Measurements from ENCODE around the gene STARD9. TPM values are rescaled to one million over a fixed set of nuclear protein-coding genes. Genes with fewer than 3 reads are reported as not detected.
"Not testable (repeated sequence)": the region's sequence is repeated elsewhere in the genome, so short reads cannot be mapped to it uniquely, and the experiment has no call there.

STARD9 gene
- total RNA-seq, 1 experiment from 2014 or later: 0.41 TPM

DNA sequence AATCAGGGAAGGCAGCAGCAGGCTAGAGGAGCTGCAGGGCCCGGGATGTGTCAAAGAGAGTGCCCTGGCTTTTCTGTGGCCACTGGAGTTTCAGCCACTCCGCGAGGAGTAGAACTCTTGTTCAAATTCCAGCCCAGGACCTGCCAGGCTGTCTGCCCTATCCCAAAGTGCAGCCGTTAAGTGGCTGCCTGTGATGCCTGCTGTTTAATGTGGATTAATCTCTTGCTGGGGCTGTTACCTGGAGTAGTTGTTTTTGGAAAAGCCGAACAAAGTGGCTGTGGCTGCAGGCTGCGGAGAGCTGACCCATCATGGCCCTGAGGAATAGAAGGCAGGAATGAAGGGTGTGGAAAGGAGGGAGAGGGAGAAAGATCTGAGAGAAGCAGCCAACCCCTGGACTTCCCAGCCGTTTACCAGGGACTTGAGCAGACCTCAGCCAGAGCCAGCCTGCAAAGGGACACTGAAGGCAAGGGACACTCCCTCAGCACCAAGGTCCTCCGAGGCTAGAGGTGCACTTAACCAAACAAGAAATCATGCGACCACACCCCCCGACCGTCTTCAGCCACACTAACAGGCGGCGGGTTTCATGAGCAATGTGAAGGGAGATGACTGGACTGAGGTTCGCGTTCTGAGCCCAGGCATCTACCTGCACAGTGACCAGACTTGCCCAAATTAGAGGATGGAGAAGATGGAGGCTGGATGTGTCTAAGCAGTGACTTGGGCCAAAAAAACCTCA, 156.9 kb downstream of the STARD9 start:
- DNase-seq (ENCODE audit: low read depth): no peak
- in situ Hi-C loops (cut with HindIII; ENCODE audit: low pct_unique_long_range_greater_than_20kb, low sequenced_read_pairs): no loop called here

DNA sequence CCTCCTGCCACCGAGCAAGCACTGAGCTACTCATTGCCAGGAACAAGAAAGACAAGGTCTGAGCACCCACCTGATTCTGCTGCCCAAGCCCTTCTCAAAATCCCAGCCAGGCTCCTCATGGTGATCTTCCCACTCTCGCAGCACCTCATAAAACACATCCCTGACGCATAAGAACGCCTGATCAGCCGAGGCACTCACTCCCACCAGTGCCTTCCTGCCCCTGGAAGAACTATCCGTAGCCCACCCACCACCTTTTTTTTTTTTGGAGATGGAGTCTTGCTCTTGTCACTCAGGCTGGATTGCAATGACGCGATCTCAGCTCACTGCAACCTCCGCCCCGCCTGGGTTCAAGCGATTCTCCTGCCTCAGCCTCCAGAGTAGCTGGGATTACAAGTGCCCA, 157.6 kb downstream of the STARD9 start:
- no peak for DNase-seq (ENCODE audit: low read depth)
- in situ Hi-C loops (cut with HindIII; ENCODE audit: low pct_unique_long_range_greater_than_20kb, low sequenced_read_pairs): no loop called here

DNA sequence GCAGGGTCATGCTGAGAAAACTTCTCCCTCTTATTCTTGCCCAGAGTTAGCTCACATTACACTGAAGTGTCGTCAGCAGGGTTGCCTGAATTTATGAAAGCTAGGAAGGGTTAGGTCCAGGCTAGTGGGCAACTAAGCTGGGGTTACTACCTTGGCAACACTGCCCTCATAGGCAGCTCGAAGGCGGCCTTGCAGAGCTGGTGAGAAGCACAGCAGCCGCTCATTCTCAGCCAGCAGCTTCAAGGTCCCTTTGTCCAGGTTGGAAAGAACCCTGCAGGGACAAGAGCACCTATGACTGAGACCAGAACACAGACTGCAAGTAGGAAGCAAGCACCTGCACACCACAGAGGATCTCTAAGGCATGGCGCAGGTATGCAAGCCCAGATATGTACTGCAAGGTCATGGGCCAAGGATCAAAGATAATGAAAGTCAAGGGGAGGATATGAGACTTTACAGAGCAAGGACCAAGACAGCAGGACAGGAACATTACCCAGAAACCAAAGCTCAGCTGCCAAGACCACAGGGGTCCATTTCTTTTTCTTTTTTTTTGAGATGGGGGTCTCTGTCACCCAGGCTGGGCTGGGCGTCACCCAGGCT, 158.8 kb downstream of the STARD9 start:
- no peak for DNase-seq (ENCODE audit: low read depth)
- in situ Hi-C loops (cut with HindIII; ENCODE audit: low pct_unique_long_range_greater_than_20kb, low sequenced_read_pairs): no loop called here

DNA sequence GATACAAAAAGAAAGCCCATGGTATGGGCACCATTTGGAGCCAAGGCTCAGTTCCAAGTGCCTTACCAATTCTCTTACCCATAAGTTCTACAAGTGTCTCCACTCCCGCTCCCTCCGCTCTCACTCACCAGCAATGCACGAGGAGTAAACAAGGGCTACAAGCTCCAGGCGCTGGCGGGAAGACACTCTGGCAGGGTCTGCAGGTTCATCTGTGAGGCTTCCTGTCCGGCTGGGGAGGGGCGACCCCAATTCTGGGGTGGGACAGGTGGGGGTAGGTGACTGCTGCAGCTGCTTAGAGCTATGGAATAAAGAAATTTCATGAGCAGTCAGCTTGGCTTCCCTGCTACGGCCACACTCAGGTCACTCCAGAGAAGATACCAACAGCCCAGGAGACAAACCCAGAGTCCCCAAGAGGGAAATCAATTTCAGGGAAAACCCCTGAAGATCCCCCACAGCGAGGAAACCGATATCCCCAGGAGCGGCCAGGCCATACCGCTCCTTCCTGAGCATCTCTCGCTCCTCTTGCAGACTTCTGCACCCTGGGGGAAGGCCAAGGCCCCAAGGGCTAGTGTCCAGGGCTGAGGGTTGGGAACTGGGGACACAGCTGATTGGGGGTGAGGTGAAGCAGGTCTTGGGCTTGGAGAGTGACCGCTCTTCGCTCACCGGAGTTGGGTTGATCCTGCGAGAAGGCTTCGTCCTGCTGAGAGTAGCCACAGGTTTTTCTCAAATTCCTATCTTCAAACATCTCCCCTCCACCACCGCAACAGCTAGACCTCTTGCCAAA, 160.2 kb downstream of the STARD9 start:
- DNase-seq (ENCODE audit: low read depth): no peak
- in situ Hi-C loops (cut with HindIII; ENCODE audit: low pct_unique_long_range_greater_than_20kb, low sequenced_read_pairs): no loop called here

DNA sequence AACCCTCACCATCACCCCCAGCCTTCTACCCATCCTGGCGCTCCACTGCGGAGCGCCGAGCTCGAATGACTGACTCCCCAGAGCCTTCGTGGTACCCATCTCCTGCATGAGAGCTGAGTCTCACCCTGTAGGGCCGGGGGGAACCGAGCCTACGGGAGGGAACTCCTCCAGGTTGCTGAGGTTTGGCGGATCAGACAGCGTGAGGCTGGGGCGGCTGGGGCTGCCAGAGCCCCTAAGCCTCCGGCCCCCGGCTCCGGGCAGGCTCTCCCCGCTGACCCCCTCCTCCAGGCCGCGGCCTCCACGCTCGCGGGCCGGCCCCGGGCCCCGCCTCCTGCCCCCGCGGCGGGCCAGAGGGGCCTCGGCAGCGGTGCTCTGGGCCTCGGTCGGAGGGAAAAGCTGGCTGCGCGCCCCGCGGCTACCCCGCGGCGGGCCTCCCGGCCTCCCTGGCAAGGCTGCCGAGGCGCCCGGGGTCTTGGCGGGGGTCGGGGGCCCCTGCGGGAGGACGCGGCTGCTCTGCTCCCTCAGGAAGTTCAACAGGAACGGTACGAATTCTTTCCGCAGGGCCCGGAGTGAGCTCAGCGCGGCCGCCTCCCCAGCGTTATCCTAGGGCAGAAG, 160.9 kb downstream of the STARD9 start:
- in situ Hi-C loops (cut with HindIII; ENCODE audit: low pct_unique_long_range_greater_than_20kb, low sequenced_read_pairs): no loop called here
- no peak for DNase-seq (ENCODE audit: low read depth)

- in situ Hi-C loops (cut with HindIII; ENCODE audit: low pct_unique_long_range_greater_than_20kb, low sequenced_read_pairs): no loop called here
- DNase-seq (ENCODE audit: low read depth): peak; percentile 80
Observed at GRCh38 chr15:42736793-42737528, 161.6 kb downstream of the STARD9 start, which contains the start of gene CDAN1. Gene CDAN1 (minus strand): TSS chr15:42737128. CDS start chr15:42737102, 26 bp downstream.

- DNase-seq (ENCODE audit: low read depth): peak; percentile 23
- in situ Hi-C loops (cut with HindIII; ENCODE audit: low pct_unique_long_range_greater_than_20kb, low sequenced_read_pairs): no loop called here
Observed at GRCh38 chr15:42737529-42738328, 162.3 kb downstream of the STARD9 start.

DNA sequence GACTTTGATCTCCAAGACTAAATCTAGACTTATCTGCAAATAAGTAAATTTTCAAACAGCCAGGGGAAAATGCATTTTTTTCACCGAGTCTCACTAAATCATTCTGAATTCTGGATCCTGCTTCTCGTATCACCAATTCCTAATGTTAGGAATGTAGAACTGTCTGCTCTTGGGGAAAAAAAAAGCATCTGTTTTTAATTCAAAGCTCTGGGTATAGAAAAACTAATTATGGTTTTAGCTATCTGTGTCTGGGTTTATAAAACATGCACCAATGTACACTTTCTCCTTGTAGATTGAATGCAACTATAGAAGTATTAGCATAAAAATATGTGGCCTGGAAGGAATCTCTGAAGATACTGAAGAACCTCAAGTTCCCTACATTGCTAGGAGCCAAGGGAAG, 166.3 kb downstream of the STARD9 start:
- in situ Hi-C loops (cut with HindIII; ENCODE audit: low pct_unique_long_range_greater_than_20kb, low sequenced_read_pairs): no loop called here

DNA sequence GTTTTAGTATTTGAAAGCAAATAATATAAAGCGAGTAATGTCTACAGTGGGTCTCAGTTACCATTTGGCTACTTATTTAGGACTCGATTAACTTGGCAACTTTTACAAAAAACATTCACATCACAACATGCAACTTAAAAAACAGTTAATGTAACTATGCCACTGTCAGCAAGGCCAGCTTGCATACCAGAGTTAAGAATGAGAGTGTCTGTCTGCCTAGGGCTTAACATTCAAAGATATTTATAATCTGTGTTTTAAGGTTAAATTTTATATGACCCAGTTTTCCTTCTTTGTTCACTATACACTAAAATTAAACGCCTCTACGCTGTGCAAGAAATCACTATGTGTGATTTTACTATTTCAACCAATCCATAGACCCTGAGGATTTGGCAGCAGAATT, 166.7 kb downstream of the STARD9 start:
- in situ Hi-C loops (cut with HindIII; ENCODE audit: low pct_unique_long_range_greater_than_20kb, low sequenced_read_pairs): no loop called here
- DNase-seq (ENCODE audit: low read depth): no peak

More for the DNA sequence above, 166.3 kb downstream of the STARD9 start:
- DNase-seq (ENCODE audit: low read depth): no peak

- in situ Hi-C loops (cut with HindIII; ENCODE audit: low pct_unique_long_range_greater_than_20kb, low sequenced_read_pairs): no loop called here
- no peak for DNase-seq (ENCODE audit: low read depth)
Observed at GRCh38 chr15:42744195-42744594, 168.8 kb downstream of the STARD9 start.

- in situ Hi-C loops (cut with HindIII; ENCODE audit: low pct_unique_long_range_greater_than_20kb, low sequenced_read_pairs): no loop called here
- no peak for DNase-seq (ENCODE audit: low read depth)
Observed at GRCh38 chr15:42749266-42749665, 173.9 kb downstream of the STARD9 start.

DNA sequence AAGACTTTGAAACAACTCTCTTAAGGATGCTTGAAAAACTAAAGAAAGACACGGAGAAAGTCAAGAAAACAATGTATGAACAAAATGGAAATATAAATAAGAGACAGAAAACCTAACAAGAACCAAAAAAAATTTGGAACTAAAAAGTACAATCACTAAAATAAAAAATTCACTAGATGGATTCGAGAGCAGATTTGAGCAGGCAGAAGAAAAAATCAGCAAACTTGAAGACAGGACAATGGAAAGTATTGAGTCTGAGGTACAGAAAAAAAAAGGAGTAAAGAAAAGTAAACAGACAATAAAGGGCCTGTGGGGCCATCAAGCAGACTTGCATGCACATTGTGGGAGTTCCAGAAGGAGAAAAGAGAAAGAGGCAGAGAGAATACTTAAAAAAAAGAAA, 174.9 kb downstream of the STARD9 start:
- DNase-seq (ENCODE audit: low read depth): no peak
- in situ Hi-C loops (cut with HindIII; ENCODE audit: low pct_unique_long_range_greater_than_20kb, low sequenced_read_pairs): no loop called here

DNA sequence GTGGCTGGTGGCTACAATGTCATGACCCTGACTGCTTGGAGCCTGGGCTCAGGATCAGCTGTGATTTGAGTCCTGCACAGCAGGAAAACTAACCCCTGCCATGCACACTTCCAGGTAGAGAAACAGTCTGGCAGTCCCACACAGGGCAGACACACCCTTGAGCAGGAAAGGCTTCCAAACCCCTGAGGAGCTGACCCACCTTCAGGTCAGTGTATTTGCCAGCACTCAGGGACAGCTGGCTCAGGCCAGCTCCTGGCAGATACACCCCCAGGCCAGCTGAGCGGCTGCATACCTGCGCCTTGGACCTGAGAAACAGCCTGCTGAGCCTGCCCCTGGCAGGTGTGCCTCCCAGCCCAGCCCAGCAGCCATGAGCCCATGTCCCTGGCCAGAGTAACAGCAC, 183.7 kb downstream of the STARD9 start:
- in situ Hi-C loops (cut with HindIII; ENCODE audit: low pct_unique_long_range_greater_than_20kb, low sequenced_read_pairs): no loop called here

DNA sequence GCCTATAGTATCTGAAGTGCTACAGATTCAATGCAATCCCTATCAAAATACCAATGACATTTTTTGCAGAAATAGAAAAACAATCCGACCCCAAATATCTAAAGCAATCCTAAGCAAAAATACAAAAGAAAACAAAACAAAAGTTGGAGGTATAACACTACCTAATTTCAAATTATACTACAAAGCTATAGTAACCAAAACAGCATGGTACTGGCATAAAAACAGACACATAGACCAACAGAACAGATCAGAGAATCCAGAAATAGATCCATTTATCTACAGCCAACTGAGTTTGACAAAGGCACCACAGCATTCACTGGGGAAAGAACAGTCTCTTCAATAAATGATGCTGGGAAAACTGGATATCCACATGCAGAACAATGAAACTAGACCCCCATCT, 185.4 kb downstream of the STARD9 start:
- no peak for DNase-seq (ENCODE audit: low read depth)
- in situ Hi-C loops (cut with HindIII; ENCODE audit: low pct_unique_long_range_greater_than_20kb, low sequenced_read_pairs): no loop called here

More for the DNA sequence above, 183.7 kb downstream of the STARD9 start:
- DNase-seq (ENCODE audit: low read depth): no peak

GRCh38 chr15:42761813-42762212, 186.4 kb downstream of the STARD9 start:
- in situ Hi-C loops (cut with HindIII; ENCODE audit: low pct_unique_long_range_greater_than_20kb, low sequenced_read_pairs); DNase-seq (ENCODE audit: low read depth): not testable (repeated sequence)

DNA sequence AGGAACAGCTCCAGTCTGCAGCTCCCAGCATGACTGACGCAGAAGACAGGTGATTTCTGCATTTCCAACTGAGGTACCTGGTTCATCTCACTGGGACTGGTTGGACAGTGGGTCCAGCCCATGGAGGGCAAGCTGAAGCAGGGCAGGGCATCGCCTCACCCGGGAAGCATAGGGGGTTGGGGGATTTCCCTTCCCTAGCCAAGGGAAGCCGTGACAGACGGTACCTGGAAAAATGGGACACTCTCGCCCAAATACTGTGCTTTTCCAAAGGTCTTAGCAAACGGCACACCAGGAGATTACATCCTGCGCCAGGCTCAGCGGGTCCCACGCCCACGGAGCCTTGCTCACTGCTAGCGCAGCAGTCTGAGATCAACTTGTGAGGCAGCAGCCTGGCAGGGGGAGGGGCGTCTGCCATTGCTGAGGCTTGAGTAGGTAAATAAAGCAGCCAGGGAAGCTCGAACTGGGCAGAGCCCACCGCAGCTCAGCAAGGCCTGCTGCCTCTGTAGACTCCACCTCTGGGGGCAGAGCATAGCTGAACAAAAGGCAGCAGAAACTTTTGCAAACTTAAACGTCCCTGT, 188.8 kb downstream of the STARD9 start:
- in situ Hi-C loops (cut with HindIII; ENCODE audit: low pct_unique_long_range_greater_than_20kb, low sequenced_read_pairs); DNase-seq (ENCODE audit: low read depth): not testable (repeated sequence)

DNA sequence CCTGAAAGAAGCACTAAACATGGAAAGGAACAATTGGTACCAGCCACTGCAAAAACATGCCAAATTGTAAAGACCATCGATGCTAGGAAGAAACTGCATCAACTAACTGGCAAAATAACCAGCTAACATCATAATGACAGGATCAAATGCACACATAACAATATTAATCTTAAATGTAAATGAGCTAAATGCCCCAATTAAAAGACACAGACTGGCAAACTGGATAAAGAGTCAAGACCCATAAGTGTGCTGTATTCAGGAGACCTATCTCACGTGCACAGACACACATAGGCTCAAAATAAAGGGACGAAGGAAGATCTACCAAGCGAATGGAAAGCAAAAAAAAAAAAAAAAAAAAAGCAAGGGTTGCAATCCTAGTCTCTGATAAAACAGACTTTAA, 190.7 kb downstream of the STARD9 start:
- DNase-seq (ENCODE audit: low read depth): not testable (repeated sequence)

More for the DNA sequence above, 190.7 kb downstream of the STARD9 start:
- in situ Hi-C loops (cut with HindIII; ENCODE audit: low pct_unique_long_range_greater_than_20kb, low sequenced_read_pairs): not testable (repeated sequence)

Data from Caki2 (cell line).